Fibroblast of upper back skin (primary cell): ENCODE data around the gene SEC14L3.
A peak's percentile ranks its signal among the peaks of the same experiment; 100 is the strongest.

Source experiments
- DNase-seq: peaks from one replicate; pipeline ENCODE4 v3.0.0-alpha.2; 2013

SEC14L3 gene

DNA sequence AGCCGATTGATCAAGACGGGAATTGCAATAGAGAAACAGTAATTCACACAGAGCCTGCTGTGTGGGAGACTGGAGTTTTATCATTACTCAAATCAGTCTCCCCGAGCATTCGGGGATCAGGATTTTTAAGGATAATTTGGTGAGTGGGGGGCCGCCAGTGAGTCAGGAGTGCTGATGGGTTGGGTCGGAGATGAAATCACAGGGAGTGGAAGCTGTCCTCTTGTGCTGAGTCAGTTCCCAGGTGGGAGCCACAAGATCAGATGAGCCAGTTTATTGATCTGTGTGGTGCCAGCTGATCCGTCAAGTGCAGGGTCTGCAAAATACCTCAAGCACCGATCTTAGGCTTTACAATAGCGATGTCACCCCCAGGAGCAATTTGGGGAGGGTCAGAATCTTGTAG is 30.7 kb downstream of the SEC14L3 start:
- DNase-seq: no peak

DNA sequence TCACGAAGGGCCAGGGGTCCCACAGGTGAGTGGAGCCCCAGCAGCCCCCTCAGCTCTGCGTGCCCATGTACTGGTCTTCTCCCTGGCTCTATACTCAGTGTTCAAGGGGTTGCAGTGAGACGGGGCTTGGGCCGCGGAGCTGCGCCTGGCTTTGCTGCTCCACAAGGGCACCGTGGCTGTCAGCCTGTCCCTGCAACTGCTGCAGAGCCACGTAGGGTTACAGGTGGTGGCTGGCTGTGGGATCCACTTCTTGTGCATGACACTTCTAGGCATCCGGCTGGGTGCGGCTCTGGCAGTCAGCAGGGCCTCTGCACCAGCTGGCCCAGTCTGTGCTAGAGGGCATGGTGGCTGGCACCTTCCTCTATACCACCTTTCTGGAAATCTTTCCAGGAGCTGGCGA is 32.0 kb downstream of the SEC14L3 start:
- DNase-seq: no peak

DNA sequence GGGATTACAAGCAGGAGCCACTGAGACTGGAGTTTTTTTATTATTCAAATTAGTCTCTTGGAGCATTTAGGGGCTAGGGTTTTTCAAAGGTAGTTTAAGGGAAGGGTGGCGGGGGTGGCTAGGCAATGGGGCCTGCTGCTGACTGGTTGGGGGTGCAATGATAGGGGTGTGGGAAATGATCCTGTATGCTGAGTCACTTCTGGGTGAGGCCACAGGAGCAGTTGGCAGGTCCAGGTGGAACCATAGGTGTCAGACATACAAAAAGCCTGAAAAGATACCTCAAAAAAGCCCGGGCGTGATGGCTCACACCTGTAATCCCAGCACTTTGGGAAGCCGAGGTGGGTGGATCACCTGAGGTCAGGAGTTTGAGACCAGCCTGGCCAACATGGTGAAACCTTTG is 32.6 kb downstream of the SEC14L3 start:
- no peak for DNase-seq

DNA sequence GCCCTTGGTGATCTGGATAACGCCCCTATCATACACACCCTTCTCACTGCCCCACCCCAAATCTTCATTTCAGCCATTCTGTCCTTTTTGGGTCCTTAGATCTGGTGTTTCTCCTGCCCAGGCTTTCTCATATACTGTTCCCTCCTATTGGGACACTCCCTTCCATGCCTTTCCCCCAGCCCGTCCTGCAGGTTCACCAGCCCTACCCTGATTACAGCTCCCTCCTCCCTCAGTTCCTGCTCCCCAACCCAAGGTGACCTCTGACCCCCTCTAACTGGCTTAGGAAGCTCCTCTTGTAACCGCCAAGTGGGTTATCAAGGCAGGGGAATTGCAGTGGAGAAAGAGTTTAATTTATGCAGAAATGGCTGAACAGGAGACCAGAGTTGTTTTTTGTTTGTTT is 33.3 kb downstream of the SEC14L3 start:
- no peak for DNase-seq

DNA sequence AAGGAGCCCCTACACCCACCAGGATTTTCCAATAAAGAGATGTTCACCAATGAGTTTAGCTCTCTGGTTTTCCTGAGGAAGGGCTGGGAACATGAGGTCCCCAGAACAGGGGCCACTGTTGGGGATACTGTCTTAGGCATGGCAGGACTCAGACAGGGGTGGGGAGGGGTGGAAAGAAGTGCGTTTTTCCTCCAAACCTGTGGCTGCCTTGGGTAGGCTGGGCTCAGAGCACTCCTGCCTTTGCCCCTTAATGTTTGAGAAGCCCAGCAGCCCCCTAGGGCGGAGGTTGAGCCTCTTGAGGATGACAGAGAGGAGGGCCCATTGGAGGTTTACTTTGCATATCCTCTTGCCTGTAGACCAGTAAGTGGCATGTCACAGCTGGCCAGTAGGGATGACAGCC is 35.6 kb downstream of the SEC14L3 start:
- DNase-seq: no peak

DNA sequence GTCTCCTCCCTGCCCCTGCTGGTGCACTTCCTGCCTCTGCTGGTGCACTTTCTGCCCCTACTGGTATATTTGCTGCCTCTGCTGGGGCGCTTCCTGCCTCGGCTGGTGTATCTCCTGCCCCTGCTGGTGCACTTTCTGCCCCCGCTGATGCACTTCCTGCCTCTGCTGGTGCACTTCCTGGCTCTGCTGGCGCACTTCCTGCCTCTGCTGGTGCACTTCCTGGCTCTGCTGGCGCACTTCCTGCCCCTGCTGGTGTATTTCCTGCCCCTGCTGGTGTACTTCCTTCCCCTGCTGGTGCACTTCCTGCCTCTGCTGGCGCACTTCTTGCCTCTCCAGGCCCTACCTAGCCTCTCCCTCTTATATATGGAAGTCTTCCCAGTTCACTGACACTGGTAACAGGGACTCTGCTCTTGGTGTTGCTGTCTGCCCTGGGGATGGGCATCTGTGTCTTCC is 36.1 kb downstream of the SEC14L3 start:
- no peak for DNase-seq

DNA sequence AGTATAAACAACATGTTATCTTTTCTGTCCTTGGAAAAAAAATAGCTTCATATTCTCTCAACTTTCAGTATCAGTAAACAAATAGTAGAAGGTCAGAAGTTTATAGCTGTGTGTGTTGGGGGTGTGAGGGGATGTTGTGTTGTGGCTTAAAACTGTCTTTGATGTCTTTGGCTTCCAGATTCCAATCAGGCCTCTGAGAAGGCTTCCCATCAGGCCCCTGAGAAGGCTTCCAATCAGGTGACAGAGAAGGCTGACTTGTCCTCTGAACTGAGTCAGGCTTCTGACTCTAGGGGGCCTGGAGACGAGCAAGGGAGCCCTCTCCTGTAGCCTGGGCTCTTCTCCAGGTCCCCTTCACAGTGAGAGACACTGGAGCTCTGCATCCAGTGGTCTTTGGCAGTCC is 37.0 kb downstream of the SEC14L3 start:
- DNase-seq: no peak

DNA sequence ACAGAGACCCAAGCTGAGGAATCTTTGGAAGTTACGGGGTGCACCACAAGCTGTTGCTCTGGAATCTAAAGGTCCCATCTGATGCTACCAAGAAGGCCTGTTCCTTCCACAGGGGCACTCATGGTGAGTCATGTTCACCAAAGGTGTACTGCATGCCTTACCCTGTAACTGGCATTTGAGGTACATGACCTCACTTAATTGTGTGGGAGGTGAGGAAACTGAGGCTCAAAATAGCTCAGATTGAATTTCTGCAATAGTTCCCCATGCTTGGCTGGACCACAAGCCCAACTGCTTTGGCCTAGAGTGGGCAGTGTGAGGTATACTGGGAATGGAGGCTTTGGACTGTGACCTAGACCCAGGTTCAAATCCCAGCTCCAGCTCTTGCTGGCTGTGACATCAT is 38.0 kb downstream of the SEC14L3 start:
- DNase-seq: no peak

DNA sequence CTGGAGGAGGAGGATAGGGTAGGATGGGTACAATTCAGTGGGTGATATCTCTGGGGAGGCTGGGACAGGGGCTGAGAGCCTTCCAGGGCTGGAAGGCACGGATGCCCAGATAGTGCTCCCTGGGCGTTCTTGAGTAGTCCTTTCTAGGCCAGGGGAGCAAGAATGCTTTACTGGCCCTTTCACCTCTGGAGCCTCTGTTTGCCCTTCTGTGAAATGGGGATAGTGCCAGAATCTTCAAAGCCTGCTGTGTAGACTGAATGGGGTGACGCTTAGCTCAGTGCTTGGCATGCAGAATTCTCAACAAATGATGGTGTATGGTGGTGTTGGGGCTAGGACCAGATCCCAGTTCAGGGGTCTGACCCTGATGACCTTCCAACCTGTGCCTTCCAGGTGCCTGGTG is 38.6 kb downstream of the SEC14L3 start:
- DNase-seq: no peak

DNA sequence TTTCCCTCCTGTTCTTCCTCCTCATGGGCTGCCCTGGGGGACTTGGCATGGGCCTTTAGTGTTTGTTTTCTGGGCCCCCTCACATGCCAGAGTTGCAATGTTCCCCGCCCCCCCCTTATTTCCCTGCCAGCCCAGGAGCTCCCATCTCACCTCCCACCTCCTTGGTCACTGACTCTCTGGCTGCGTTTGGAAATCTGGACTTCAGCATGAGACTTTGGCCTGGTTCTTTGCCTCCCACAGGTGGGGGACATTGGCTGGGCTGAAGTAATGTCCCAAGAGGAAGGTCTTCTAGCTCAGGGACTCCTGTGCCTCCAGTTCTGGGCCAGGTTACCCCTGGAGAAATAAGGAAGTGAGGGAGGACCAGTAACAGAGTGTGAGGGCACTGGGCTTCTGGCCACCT is 39.3 kb downstream of the SEC14L3 start:
- DNase-seq: no peak

DNA sequence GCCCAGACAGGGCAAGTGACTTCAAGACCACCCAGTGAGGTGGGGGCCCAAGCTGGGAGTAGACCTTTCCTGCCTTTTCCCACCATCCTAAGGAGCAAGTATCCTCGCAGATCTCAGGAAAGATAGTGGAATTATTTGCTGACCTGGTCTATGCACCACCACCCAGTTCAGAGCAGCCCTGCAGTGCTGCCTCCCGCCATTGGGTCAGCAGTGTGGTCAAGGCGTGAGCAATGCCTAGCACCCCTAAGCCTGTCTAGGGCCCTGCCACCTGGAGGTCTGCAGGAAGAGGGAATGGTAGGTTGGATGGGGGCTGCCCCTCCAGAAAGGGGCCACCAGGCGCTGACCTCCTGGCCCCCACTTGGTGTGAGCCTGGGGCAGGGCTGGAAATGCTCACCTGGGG is 39.7 kb downstream of the SEC14L3 start:
- no peak for DNase-seq

DNA sequence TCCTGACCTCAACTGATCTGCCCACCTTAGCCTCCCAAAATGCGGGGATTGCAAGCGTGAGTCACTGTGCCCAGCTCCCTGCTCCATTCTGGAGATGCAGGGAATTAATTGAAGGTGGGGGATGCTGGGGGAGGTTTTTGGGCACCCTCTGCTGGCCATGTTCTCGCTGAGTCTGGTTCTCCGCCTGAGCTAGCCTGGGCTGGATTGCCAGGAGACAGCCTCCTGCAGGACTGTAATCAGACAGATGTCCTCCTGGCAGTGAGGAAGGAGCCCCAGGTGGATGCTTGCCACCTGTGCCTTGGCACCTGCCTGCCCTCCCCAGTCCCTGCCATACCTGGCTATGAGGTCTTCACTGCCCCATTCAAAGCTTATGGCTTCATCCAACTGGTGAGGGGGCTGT is 40.9 kb downstream of the SEC14L3 start:
- no peak for DNase-seq

DNA sequence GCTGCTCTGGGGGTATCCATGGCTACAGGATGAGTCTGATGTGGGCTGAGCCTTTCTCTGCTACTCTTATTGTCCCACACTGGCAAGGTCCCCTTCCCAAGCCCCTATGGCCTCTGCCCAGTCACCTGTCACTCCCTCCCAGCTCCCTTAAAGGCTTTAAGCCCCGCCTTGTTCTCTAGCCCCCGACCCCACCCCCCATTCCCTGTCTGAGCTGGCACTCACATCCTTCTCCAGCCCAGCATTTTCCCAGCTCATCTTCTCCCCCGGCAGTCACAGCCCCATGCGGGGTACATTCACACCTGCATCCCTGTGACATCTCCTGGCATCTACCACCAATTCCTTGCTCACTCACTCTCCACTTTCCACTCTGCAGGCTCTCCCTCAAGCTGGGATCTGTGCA is 41.9 kb downstream of the SEC14L3 start:
- no peak for DNase-seq

DNA sequence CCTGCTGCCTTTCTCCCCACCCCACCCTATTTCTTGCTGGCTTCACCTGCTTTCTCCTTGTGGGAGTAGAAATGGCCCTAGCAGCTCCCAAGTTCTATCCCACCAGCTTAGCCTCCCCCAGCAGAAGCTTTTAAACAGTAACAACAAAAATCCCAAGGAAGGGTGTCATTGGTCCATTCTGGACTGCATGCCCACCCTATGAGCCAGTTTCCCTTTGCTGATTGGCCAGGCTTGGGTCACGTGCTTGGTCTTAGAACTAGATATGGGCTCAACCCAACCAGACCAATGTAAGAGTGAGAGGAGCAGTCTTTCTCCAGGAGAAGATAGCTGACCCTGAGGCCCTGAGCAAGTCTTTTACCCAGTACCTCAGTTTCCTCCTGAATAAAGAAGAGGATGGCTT is 43.9 kb downstream of the SEC14L3 start:
- no peak for DNase-seq

DNA sequence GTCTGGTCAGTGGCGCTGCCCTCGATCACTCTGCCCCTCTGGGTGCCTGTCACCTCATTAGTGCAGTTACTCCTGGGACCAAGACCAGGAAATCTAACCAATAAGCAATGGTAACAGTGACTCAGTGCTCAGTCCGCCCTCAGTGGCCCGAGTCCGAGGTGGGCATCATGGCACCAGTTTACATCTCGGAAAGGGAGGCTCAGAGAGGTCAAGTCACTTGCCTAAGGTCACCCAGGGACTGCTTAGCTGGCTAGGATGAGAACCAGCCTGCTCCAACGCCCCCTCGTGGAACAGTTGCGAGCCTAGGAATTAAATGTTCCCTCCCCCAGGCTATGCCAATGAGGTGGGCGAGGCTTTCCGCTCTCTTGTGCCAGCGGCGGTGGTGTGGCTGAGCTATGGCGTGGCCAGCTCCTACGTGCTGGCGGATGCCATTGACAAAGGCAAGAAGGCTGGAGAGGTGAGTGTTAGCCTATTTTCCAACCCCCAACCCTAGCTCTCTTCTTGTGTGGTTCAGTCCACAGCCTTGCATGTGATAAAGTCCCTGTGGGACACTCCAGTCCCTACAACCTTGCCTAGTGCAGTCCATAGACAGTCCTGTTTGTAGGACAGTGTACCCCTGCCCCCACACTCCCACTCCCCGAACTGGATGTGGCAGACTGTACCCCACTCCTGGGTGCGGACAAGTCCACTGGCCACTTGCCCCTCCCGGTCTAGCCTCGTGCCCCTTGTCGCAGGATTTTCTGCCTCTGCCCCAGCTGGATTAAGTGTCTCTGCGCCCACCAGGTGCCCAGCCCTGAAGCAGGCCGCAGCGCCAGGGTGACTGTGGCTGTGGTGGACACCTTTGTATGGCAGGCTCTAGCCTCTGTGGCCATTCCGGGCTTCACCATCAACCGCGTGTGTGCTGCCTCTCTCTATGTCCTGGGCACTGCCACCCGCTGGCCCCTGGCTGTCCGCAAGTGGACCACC is 45.1 kb downstream of the SEC14L3 start:
- DNase-seq: peak; percentile 59

DNA sequence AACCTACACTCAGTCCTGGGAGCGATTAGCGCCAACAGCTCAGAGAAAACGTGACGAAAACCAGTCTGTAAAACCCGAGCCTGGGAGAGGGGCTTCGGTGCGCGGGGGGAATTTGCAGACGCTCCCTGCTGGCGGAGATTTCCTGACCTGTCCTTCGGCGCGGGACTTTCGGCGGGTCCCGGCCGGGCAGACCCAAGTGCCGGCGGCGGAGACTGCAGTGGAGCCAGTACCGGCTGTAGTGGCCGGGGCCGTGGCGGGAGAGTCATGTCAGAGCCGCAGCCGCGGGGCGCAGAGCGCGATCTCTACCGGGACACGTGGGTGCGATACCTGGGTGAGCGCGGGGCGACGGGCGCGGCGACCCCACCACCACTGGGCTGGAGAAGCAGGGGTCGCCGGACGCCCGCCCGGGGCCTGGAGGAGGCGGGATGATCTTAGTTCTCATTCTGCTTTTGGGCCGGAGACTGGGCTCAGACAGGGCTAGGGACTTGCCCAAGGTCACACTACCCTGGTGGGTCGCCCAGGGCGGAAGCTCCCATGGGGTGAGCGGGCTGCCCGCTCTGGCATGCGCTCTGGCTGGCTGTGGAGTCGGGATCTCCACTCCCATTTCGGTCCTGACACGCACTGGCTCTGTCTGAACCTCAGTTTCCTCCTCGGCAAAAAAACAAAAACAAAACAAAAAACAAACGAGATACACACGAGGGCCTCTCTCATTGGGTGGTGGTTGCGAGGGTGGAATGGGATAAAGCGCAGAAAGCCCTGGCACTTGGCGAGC is 46.0 kb downstream of the SEC14L3 start, which contains the start of gene MTFP1:
Gene MTFP1, plus strand, starts transcription at position 153 of the 772 bp plus-strand sequence. Its CDS starts 112 bp downstream, at position 265.
- DNase-seq: peak; percentile 67

DNA sequence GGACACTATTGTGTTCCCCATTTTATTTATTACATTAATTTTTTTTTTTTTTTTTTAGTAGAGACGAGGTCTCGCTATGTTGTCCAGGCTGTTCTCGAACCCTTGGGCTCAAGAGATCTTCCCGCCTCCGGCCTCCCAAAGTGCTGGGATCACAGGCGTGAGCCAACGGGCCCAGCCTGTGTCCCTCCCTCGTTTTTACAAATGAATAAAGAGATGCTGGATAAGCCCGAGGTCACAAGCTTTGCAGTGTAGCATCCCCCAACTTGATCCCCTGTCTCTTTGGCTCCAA is 46.5 kb downstream of the SEC14L3 start:
- no peak for DNase-seq

DNA sequence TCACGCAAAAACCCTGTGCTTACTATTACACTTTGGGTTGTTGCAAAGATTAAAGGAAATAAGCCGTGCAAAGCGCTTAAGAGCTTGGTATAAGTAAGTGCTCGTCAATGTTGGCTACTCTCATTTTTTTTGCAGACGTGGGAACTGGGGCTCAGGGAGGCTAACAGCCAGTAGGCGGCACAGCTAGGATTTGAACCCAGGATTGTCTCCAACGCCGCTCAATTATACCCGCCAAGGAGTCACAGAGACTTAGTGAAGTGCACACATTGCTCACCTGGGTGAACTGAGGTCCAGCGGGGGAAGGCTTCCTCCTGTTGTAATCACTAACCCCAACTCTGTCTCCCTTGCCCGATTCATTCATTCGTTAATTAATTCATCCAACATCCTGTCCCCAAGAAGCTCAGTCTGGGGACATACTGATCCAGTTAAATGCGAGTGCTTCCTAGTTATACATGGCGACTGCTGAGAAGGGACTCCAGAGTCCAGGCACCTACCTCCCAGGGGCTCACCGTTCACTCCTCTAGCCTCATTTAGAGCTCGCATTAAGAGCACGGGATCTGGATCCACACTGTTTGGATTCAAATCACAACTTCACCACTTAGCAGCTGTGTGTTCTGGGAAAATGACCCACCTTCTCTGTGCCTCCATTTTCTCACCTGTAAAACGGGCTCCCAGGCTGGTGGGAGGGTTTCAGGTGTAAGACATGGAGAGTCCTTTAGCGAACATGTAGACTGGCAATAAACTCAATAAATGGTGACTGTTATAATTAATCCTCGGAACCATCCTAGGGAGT is 47.1 kb downstream of the SEC14L3 start:
- DNase-seq: peak; percentile 36

DNA sequence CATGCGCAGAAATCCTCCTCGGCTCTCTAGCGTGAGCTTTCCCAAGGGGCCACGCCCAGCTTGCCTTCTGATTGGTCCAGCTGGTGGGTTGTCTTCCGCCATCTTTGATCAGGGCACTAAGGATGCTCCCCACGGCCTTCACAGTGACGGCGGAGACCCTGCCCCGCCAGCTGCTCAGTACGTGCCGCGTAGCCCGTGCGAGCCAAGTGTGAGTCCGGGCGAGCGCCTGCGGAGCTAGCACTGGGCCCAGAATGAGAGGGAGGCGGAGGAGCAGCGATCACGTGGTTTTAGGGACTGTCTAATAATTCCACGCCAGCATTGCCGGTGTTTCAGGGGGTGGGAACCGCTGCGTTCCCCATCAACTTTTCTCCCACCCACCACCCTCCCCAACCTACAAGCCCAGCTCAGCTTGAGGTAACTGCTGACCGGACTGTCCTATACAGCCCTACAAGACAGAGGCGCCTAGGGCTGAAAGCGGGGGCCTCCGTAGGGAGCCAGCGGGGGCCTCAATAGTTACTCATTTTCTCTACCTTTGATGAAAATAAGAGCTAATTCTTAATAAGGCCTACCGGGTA is 47.8 kb downstream of the SEC14L3 start:
- peak; percentile 100 for DNase-seq

DNA sequence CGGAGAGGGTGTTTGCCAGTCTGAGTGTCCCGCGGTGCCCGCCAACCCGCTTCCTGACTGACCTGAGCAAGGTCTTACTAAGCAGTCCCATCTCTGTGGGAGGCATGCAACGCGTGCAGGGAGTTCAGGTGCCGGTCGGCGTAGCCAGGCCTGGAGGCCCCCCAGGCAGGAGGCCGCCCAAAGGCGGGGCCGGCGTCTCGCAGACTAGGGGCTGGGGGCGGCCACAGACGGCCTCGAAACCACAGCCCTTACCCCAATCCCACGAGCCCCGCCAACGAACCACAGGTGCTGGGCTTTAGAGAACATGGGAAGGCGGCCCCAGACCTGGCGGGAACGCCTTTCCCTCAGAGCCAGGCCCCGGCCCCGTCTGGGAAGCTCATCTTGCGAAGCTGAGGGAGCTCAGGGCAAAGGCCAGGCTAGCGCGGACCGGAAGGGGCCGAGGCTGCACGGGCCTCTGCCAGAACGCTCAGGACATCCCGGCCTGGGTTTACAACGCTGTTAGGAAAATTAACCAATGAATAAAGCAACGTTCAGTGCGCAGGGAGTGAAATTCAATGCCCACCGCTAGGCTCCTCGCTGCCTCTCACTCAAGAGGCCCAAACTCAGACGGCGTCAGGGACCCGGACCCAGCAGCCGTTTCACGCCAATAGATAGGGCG is 48.4 kb downstream of the SEC14L3 start:
- no peak for DNase-seq

DNA sequence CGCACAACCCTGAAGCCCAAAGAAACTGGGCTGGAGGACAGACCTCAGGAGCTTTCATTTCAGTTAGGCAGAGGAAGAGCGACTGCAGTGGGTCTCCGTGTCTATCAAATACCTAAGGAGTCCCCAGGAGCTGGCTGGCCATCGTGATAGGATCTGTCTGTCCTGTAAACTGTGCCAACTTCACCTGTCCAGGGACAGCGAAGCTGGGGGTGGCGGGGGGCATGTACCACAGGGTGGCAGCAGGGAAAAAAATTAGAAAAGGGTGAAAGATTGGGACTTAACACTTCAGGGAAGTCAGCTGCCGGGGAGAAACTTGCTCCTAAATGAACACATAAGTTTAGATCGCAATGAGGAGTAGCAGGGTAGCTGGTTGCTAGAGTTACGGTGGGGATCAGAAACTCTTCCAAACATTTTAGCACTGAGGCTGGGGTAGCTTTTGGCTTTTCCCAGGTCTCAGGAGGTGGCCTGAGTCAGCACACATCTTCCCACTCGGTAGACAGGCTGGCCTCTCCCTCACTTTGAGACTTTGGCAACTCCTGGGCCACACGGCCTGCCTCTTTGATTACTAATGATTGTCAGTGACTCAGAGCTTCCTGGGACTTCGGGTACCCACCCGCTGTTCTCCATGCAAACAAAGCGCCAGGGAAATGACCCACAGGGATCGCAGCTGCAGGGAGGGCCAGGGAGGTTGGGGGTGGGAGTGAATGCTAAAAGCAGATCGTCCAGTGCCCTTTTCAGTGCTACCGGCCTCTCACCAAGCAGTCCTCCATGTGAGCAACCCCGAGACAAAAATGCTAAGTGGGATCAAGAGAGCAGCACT is 49.1 kb downstream of the SEC14L3 start:
- DNase-seq: peak; percentile 94
